ENCODE measurements around the gene NDRG2. TPM values are rescaled to one million over a fixed set of nuclear protein-coding genes. Genes with fewer than 3 reads are reported as not detected.
"Not testable (repeated sequence)": the region's sequence is repeated elsewhere in the genome, so short reads cannot be mapped to it uniquely, and the experiment has no call there.

NDRG2 gene
- total RNA-seq, 1 donor from 2014 or later: 398 TPM

DNA sequence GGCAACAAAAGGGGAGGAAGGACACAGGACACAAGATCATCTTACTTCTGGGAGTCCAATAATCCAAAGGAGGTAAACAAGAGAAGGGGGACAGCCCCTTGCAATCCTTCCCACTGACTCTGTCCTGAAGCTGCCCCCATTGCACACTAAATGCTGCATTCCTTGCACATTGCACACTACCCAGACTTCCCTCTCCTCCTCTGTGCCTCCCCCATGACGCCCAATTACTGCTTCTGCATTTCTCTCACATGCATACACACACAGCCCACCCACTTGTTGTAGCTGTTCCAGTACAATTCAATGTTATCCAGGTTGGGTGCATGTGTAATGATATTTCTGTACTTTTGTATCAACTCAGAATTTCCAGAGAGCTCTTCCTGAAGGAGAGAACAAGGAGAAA, 5.5 kb downstream of the NDRG2 start:
- DNase-seq (ENCODE audit: low spot score): no peak
- no peak for ATAC-seq
- intact Hi-C loops (cut with DNase I): loop anchor here (5.0 kb wide), 1 partner anchor 73 kb away; no protein-coding TSS in a partner anchor

DNA sequence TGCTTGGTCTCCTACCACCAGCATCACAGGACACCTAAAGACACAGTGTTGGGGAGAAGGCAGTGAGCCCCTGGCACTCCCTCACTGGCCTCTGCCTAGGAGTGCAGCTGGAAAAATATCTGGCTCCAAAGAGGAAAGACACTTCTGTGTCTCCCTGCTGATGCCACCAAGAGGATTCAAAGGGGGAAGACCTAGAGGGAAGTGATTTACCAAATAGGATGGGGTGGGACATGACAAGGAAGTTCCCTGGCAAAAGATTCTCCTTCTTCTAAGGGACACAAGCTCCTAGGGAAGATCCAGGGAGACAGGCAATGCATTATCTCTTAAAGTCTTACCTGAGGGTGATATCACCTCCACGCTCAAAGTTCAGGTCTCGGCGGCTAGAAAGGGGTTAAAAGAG, 6.1 kb downstream of the NDRG2 start:
- ATAC-seq (no peak), DNase-seq (ENCODE audit: low spot score) (no peak)
- intact Hi-C loops (cut with DNase I): loop anchor here (5.0 kb wide), 1 partner anchor 74 kb away; no protein-coding TSS in a partner anchor

DNA sequence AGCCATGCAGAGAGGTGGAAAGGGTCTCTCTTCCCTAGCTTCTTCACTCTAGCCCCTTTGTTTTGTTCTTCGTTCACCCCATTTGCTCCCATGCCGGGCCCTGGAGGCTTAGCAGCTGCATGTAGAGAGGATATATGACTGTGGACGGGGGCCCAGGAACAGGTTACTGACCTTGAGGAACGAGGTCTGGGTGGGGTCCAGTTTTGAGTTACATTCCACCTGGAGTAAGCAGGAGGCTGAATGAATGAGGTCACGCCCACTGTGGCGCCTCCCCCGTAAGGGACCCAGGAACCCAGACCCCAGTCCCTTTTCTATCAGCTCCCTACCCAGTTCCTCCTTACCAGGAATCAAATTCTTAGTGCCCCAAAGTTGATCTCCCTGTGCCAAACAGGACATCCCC, 6.6 kb downstream of the NDRG2 start:
- ATAC-seq: no peak
- DNase-seq (ENCODE audit: low spot score): no peak
- intact Hi-C loops (cut with DNase I): loop anchor here (5.0 kb wide), 1 partner anchor 74 kb away; no protein-coding TSS in a partner anchor

DNA sequence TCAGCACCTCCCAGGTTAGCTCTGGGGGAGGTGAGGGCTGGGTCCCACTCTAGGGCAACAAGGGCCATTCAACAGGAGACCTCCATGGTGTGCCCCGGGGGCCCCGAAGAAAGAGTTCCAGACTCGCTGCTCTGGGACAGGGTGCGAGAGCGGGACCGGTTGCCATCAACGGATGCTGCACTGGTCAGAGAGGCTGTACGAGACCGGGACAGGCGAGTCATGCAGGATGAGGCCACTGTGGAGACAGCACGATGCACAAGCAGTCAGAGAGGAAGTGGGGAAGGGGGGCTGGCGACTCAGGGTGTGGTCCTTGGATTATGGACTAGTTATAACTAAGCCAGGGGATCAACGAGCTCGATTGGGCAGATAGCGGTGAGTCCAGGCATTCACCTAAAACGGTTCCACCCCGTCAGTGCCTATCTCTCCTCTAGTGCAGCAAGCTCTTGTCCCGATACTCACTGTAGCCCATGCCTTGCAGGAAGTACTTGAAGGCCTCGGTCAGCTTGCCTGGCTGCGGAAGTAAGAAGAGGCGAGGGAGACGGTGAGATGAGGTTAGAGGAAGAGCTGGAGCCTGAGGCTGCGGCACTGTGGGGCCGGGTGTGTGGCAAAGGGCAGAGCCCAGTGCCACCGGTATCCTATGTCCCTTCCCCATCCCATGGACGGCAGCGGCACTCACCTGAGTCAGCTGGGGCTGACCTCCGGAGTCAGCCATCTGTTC, 7.2 kb downstream of the NDRG2 start:
- intact Hi-C loops (cut with DNase I): loop anchor here (5.0 kb wide), 1 partner anchor 75 kb away; no protein-coding TSS in a partner anchor

DNA sequence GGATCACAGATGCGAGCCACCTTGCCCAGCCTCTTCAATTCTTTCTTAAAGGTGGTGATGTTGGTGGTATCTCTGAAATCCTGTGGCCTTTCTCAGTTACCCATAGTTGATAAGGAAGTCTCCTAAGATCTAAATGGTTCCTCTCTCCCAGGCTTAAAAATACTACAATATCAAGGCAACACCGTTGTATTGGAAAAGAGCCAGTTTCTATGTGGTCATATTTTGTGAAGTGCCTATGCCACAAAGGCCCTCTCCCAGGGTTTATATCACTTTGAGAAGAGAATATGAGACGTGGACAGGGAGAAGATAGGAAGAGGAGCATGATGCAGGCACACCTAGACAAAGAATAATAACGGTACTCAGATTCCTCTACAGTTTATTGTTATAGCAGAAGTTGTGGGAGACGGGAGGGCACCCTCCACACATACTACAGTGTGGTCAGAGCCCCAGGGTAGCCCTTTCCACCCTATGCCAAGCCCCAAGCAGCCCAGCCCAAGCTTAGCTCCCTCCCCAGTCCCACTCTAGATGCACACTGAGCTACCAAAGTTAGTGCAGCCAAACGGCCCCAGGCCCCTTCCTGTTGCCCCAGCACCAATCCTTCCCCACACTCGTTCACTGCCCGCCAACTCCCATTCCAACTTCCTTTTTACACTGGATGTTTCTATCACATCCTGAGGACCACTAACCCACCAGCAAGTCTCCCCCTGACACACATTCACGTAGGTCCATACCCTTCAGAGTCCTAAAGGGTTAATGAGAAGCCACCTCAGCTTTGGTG, 8.3 kb downstream of the NDRG2 start:
- DNase-seq (ENCODE audit: low spot score) (no peak), ATAC-seq (peak; percentile 21)
- intact Hi-C loops (cut with DNase I): loop anchor here (5.0 kb wide), 1 partner anchor 76 kb away; no protein-coding TSS in a partner anchor

More for the DNA sequence above, 7.2 kb downstream of the NDRG2 start:
- ATAC-seq (no peak), DNase-seq (ENCODE audit: low spot score) (no peak)

DNA sequence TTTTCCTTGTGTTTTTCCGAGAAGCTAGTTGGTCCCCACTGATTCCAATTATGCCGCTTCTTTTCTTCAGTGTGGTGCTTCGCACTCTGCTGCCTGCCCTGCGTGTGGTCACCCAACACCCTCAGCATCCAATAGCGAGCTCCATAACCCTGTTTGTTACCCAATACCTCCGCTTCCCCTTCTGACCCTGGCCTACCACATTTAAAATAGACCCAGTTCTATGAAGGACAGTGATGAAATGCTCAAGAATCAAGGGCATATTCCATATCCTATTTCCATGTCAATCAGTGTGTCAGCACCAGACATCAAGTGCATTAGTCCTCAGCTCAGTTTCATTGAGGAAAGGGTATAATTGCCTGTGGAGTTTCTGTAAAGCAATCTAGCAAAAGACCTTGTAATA, 9.5 kb downstream of the NDRG2 start:
- intact Hi-C loops (cut with DNase I): loop anchor here (5.0 kb wide), 1 partner anchor 77 kb away; no protein-coding TSS in a partner anchor
- DNase-seq (ENCODE audit: low spot score): no peak
- ATAC-seq: peak; percentile 38

DNA sequence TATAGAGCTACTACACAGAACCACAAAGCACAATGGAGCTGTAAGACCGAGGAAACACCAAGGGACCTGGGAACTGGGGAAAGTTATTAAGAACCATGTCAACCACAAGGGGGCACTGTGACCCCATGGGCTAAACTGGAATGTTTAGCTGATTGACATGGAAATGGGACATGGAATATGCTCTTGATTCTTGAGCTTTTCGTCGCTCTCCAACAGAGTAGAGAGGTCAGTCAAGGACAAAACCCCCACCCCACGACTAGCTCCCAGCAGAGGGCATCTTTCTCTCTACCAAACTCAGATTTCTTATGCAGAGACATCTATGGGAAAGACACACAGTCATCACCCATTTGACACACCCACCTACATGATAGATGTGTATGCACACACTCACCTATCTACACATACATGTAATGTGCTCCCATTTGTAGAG, 10.1 kb downstream of the NDRG2 start:
- DNase-seq (ENCODE audit: low spot score) (peak; percentile 94), ATAC-seq (peak; percentile 89)
- intact Hi-C loops (cut with DNase I): loop anchor here (5.0 kb wide), 1 partner anchor 78 kb away; no protein-coding TSS in a partner anchor

DNA sequence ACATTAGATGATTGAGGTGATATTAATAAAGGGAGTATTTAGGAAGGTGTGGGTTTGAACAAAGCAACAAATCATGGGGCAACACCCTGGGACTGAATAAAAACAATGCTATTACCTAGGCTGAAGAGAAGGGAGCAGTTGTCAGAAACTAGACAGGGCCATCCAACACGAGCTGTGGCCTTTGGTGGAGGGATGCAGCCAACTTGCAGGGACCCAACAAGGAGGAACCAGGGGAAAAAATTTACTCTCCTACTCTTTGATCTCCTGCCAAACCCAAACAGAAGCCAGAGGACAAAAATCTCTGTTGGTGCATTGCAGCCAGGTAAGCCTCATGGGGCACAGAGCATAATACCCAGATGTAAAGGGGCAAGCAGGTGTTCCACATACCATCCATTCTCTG, 13.7 kb downstream of the NDRG2 start:
- no peak for DNase-seq (ENCODE audit: low spot score)
- intact Hi-C loops (cut with DNase I): no loop called here
- no peak for ATAC-seq

DNA sequence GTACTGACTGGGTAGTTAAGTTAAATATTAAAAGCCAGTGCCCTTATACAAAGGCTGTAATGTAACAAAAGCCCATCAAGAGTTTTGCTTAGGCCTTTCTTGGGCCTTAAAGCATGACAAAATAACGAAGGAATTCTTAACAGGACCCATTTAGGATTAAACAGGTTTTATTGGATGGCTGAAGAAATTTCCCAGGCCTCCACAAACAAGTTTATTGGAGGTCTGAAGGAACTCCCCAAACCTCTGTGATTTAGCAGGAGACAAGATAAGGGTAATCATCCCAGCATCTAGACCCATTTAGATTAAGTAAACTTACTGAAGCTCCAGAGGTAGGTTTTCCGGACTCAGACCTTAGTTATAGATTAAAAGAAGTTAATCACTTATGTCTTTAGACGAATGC, 15.1 kb downstream of the NDRG2 start:
- intact Hi-C loops (cut with DNase I); DNase-seq (ENCODE audit: low spot score); ATAC-seq: not testable (repeated sequence)

DNA sequence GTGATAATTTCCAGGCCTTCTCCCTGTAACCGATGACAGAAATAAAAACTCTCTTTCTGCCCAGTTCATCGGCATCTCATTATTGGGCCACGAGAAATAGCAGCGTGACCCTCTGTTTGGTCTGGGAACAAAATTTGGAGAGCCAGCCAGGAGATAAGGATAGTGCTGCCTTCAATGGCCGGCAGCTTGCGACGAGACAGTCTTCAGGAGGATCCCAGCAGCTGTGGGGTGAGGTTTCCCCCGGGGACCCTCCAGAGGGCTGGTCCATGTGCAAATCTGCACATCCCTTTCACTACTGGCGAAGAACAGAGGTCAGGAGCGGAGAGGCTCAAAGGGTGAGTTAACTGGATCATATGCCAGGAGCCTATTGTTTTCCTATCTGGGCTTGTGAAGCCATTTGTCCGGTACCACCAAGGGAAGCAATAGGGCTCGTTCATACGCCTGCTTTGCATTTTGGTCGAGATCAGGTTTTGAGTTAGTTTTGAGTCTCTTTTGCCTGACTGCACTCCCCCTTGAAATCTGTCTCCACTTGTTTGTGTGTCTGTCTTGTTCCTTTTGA, 21.0 kb downstream of the NDRG2 start:
- no peak for DNase-seq (ENCODE audit: low spot score)
- intact Hi-C loops (cut with DNase I): no loop called here
- ATAC-seq: peak; percentile 58

DNA sequence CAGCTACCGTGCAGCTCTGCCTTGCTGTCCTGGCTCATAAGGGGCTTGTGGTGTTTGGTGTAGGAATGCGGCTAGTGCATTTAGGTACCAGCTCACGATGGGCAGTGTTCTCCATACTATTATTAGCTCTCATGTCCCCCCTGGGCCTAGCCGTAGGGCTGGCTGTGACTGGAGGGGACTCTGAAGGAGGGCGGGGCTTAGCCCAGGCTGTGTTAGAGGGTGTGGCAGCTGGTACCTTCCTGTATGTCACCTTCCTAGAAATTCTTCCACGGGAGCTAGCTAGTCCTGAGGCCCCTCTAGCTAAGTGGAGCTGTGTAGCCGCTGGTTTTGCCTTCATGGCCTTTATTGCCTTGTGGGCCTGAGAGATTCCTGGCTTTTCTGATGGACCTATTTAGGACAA, 23.6 kb downstream of the NDRG2 start:
- ATAC-seq (no peak), DNase-seq (ENCODE audit: low spot score) (no peak)
- intact Hi-C loops (cut with DNase I): no loop called here

DNA sequence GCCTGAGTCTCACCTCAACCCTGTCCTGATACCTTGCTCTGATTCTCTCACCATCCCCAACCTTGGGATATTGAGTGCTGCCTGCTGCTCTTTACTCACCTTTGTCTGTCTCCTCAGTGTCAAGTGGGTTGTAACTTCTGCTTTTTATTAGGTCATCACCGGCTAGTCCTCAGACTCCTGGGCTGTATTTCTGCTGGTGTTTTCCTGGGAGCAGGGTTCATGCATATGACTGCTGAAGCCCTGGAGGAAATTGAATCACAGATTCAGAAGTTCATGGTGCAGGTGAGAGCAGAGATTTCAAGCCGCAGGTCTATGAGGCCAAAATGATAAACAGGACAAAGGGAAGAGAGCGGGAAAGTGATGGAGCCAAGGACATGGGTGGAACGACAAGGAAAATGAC, 25.3 kb downstream of the NDRG2 start:
- no peak for ATAC-seq
- DNase-seq (ENCODE audit: low spot score): no peak
- intact Hi-C loops (cut with DNase I): no loop called here

DNA sequence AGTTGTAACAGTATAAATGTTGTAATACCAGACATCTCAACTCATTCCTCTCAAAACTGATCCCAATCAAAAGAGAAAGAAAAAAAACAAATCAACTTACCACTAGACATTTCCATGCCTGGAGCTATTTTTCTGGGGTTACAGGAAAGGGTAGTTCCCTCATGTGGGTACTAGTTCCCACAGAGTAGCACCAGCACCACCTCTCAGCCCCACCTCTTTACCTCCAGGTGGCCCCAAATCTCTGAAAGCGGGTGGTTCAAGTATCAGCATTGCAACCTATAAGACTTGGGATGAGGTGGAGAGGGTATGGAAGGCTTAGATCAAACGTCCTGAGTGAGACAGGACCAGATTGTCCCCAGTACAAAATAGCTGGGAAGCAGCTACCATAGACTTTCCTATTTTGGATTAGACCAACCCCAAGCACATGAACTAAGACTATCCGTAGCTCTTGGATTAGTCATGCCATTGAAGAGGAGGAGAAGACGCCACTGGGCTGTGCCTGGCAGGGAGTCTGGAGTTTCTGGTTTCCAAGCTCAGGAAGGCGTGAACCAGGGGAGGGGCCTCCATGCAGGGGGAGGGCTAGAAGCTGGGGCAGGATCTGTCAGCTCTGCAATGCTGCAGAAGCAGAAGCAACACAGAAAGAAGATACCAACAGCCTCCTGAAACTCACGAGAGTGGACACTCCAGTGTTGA, 26.0 kb downstream of the NDRG2 start, which contains the start of gene SLC39A2:
TSS of gene SLC39A2 (plus strand) at position 620 of the 693 bp plus-strand sequence. CDS start 154 bp downstream, outside the sequence.
- DNase-seq (ENCODE audit: low spot score) (peak; percentile 72), ATAC-seq (peak; percentile 90)
- intact Hi-C loops (cut with DNase I): no loop called here

DNA sequence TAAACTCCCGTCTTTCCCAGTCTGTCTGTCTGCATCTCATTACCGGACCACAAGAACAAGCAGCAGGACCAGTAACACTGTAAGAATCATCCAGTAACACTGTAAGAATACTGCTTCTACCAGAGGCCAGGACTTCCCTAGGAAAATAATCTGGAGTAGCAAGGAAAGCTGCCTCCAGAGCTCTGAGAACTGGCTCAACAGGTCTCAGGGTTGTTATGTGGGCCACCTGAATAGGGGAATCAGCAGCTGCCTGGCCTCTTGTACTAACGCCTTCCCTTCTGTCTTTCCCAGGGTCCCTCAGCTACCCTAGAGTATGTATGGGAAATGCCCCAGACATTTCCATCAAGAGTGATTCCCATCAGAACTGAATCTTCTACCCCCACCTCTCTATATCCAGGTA, 26.7 kb downstream of the NDRG2 start:
- ATAC-seq (no peak), DNase-seq (ENCODE audit: low spot score) (no peak)
- intact Hi-C loops (cut with DNase I): no loop called here

DNA sequence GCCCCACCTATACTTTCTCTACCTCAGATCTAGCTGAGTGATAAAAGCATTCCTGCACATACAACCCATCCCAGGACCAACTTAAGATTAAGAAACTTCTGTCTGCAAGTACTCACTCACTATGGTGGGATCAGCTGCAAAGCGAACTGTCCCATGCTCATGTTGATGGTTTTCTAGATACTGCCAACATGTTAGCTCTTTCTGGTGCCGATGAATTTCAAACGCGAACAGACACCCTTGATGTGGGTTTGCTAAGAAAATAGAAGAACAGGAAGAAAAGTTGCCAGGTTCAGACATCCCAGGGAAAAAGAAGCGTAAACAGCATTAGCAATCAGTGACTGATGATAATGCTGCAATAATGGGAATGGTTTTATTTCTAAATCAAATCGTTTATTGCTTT, 27.3 kb downstream of the NDRG2 start:
- intact Hi-C loops (cut with DNase I): no loop called here
- ATAC-seq: no peak

DNA sequence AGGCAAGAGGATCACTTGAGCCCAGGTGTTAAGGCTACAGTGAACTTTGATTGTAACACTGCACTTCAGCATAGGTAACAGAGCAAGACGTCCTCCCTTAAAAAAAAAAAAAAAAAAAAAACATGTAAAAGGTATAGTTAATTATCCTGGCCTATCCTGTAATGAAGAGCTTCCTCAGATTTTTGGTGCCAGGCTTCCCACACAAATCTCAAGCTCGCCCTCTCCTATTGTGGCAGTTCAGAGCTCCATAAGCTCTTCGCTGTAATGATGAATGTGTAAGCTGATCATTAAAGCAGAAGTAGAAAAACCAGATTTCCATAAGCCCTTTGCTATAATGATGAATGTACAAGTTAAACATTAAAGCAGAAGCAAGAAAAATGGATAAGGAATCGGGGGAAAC, 27.7 kb downstream of the NDRG2 start:
- intact Hi-C loops (cut with DNase I): no loop called here
- DNase-seq (ENCODE audit: low spot score): no peak
- no peak for ATAC-seq

More for the DNA sequence above, 27.3 kb downstream of the NDRG2 start:
- DNase-seq (ENCODE audit: low spot score): no peak

DNA sequence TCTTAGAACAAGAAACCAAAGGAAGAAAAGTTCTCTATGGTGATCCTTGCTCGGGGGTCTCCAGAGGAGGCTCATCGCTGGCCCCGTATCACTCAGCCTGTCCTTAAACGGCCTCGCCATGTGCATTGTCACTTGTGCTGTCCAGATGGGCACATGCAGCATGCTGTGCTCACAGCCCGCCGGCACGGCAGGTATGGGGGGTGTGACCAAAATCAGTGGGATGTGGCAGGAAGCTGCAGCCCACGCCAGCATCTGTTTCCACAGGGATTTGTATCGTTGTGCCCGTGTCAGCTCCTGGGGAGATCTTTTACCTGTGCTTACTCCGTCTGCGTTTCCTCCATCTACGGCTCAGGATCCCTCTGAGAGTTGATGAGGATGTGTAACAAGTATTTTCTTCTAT, 28.3 kb downstream of the NDRG2 start:
- DNase-seq (ENCODE audit: low spot score): no peak
- intact Hi-C loops (cut with DNase I): no loop called here
- ATAC-seq: no peak

DNA sequence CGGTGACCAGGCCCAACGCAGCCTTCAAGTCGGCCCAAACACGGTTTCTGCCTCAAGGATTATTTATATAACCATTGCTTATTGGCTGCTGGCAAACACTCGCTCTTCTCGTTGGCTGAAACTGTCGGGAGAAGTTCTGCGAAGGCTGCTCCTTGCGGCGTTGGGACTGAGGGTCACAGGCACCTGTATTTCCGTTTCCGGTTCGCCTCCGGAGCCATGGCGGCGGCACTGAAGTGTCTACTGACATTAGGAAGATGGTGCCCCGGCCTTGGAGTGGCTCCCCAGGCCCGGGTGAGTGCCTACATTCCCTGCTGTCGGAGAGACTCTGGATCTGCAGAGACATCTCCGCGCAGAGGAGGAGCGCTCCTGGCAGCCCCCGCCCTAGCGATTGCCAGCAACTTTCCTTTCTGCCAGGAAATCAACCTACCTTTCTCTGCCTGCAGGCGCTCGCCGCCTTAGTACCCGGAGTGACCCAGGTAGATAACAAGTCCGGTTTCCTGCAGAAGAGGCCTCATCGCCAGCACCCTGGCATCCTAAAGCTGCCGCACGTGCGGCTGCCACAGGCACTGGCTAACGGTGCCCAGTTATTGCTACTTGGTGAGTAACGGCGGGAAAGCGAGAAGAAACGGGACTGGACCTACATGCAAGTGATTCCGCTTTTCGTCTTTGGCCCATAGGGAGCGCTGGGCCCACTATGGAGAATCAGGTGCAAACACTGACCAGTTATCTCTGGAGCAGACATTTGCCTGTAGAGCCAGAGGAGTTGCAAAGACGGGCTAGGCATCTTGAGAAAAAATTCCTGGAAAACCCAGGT, 34.9 kb downstream of the NDRG2 start, which contains the start of gene METTL17:
TSS of gene METTL17 (plus strand) at position 194 of the 814 bp plus-strand sequence. CDS start at position 217, 23 bp downstream.
- ATAC-seq (peak; percentile 98), DNase-seq (ENCODE audit: low spot score) (peak; percentile 94)
- intact Hi-C loops (cut with DNase I): no loop called here

All from sciatic nerve (tissue), 2 donors.